RWPE1 (cell line): ENCODE data around the gene LYZL4.

Experiments used
- CTCF ChIA-PET: fragments of 350-600 bp; sonication (Branson Sonifier 250); formaldehyde crosslinking; extraction: SDS; loops from one replicate; lab custom pipeline; 2021; lab: Yijun Ruan, JAX
- POLR2A ChIA-PET: fragments of 400-600 bp; formaldehyde crosslinking; extraction: SDS; loops from one replicate; lab custom pipeline; 2020; ENCODE audit warnings: antibody characterized with exemption; ENCODE audit not compliant: low non-redundant PET; lab: Yijun Ruan, JAX
- DNase-seq: peaks from one replicate; pipeline ENCODE4 v3.0.0; 2012; ENCODE audit warnings: low spot score
- H3K27ac ChIP-seq: fragments of 450-650 bp; 2 replicates; pipeline ENCODE4 v1.5.1; 2017
- TF ChIP-seq, protein P1 (sequence below): fragments of 450-650 bp; conservative IDR thresholded peaks from 2 replicates; pipeline ENCODE4 v1.5.1; 2017; ENCODE audit warnings: low read depth, mild to moderate bottlenecking

The LYZL4 gene

GRCh38 chr3:42412526-42413155 is 2.2 kb upstream of the LYZL4 start:
- TF ChIP-seq, protein P1, sequence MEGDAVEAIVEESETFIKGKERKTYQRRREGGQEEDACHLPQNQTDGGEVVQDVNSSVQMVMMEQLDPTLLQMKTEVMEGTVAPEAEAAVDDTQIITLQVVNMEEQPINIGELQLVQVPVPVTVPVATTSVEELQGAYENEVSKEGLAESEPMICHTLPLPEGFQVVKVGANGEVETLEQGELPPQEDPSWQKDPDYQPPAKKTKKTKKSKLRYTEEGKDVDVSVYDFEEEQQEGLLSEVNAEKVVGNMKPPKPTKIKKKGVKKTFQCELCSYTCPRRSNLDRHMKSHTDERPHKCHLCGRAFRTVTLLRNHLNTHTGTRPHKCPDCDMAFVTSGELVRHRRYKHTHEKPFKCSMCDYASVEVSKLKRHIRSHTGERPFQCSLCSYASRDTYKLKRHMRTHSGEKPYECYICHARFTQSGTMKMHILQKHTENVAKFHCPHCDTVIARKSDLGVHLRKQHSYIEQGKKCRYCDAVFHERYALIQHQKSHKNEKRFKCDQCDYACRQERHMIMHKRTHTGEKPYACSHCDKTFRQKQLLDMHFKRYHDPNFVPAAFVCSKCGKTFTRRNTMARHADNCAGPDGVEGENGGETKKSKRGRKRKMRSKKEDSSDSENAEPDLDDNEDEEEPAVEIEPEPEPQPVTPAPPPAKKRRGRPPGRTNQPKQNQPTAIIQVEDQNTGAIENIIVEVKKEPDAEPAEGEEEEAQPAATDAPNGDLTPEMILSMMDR: no peak
- DNase-seq: no peak
- POLR2A ChIA-PET: no interaction called here
- no peak overlapping the region for H3K27ac ChIP-seq
- CTCF ChIA-PET: no interaction called here

DNA sequence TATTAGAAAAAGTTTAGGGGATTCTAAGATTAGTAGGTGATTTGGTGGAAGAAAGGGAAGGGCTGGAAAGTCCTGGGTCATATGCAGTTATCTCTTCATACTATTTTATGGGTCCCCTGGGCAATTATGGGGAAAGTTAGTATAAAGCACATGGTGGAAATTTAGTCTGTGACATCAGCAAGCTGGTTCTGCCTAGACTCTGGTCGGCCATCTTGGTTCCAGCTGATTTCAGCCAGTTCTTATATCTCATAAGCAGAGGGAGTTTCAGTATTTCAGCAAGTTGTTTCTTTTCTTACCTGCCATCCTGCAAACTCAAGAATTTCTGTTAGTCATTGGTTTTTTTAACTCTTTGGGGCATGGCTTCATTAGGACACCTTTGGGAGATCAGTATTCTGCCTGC is 1.0 kb upstream of the LYZL4 start:
- ChIA-PET POLR2A (no interaction called here), CTCF (interaction anchor here (0.6 kb wide), 1 partner anchor 34 kb away, joined by 4 read pairs; no protein-coding TSS in a partner anchor)
- H3K27ac ChIP-seq: no peak overlapping the region
- DNase-seq: no peak
- TF ChIP-seq, protein P1: no peak

DNA sequence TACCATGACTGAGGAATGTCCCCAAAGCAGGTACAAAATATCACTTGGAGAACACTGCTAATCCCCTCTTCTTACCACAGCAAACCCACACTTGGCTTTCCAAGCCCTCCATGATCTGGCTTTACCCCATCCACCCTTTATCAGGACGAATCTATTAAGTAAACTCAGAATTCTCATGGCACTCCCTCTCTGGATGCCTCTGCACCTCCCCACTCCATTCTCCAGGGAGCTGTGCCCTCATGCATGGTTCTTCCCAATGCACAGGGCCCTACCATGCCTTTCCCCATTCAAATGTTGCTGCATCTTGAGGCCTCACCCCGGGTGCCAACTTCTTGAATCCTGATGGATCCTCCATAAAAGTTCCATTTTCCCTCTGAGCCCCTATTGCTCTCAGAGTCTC is 2.3 kb downstream of the LYZL4 start:
- H3K27ac ChIP-seq: no peak overlapping the region
- TF ChIP-seq, protein P1: no peak
- DNase-seq: no peak
- CTCF ChIA-PET: no interaction called here
- POLR2A ChIA-PET: no interaction called here

DNA sequence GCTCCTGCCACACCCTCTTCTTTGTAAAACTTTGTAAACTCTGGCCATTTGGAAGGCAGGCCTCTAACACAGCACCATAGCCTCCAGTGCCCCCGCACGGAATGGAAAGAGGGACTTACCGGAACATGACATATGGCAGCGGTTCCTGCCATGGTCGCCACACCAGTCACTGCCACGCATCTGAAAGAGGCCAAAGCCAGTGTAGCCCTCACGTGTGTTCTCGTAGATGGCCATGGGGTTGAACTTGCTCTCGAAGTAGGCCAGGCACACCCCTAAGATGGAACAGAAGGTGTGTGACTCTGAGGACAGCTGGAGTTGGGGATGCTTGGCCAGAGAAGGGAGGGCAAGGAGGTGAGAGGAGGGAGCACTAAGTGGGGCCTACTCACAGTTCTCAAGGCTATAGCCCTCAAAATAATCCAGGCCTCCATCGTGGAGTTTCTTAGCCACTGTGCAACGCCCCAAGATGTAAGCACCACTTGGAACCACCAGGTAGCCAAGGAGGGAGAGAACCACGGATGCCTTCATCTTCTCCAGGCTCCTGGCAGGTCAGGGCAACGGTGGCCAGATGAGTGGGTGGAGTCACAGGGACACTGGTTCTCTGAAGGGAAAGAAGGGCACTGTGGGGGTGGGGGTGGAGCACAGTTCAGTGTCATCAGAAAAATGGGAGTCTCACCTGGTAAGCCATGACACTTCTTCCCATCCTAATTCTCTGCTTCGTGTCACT is 3.5 kb downstream of the LYZL4 start:
- TF ChIP-seq, protein P1: no peak
- ChIA-PET CTCF (no interaction called here), POLR2A (interaction anchor here (0.7 kb wide), 1 partner anchor 586 kb away, joined by 3 read pairs; no protein-coding TSS in a partner anchor)
- DNase-seq: no peak
- H3K27ac ChIP-seq: no peak overlapping the region

DNA sequence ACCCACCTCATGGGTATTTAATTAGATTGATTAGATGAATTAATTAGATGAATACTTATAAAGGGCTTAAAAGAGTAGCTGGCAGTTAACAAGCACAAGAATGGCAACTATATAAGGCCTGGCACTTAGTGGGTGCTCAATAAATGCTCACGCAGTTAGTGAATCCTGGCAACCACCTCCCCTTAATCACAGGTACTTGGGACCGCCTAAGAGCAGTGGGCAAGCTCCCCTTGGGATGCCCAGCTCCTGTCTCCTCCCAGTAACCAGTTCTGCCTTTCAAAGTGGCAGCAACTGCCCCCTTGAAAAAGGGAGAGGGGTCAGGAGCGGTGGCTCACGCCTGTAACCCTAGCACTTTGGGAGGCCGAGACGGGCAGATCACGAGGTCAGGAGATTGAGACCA is 4.6 kb downstream of the LYZL4 start:
- ChIA-PET CTCF (no interaction called here), POLR2A (no interaction called here)
- DNase-seq: no peak
- TF ChIP-seq, protein P1: no peak
- no peak overlapping the region for H3K27ac ChIP-seq

GRCh38 chr3:42403737-42404136 is 6.7 kb downstream of the LYZL4 start:
- H3K27ac ChIP-seq: no peak overlapping the region
- TF ChIP-seq, protein P1: no peak
- POLR2A ChIA-PET: no interaction called here
- DNase-seq: peak; percentile 19
- CTCF ChIA-PET: interaction anchor here (0.6 kb wide), 1 partner anchor 436 kb away, joined by 3 read pairs; no protein-coding TSS in a partner anchor
